Stimulated activated effector memory CD8-positive, alpha-beta T cell treated with anti-CD3 and anti-CD28 coated beads, Interleukin-12 subunit alpha, Interleukin-12 subunit beta, amount 100 ng/mL, for 72 hours (primary cell): ENCODE data around the gene HLA-DOA.

Source experiments
- ATAC-seq: fragments of 150-1000 bp; cut with Tn5 transposase; 2 replicates; pipeline ENCODE4 v1.10.0; 2021
- DNase-seq, 2 donors: peaks; one replicate each; pipeline ENCODE4 v3.0.0; 2021 to 2022; ENCODE audit warnings: low spot score in 2 of 2
- H3K27ac Mint-ChIP-seq: one replicate; pipeline ENCODE4 v1.8.0; 2022; ENCODE audit warnings: mild to moderate bottlenecking, mixed read lengths
- H3K36me3 Mint-ChIP-seq: one replicate; pipeline ENCODE4 v1.8.0; 2022; ENCODE audit warnings: mild to moderate bottlenecking, mixed read lengths
- H3K4me1 Mint-ChIP-seq: one replicate; pipeline ENCODE4 v1.8.0; 2022; ENCODE audit warnings: mixed read lengths
- H3K4me3 Mint-ChIP-seq: one replicate; pipeline ENCODE4 v1.8.0; 2022; ENCODE audit warnings: mild to moderate bottlenecking, mixed read lengths
- H3K9me3 Mint-ChIP-seq: one replicate; pipeline ENCODE4 v1.8.0; 2022; ENCODE audit warnings: mixed read lengths

HLA-DOA gene

DNA sequence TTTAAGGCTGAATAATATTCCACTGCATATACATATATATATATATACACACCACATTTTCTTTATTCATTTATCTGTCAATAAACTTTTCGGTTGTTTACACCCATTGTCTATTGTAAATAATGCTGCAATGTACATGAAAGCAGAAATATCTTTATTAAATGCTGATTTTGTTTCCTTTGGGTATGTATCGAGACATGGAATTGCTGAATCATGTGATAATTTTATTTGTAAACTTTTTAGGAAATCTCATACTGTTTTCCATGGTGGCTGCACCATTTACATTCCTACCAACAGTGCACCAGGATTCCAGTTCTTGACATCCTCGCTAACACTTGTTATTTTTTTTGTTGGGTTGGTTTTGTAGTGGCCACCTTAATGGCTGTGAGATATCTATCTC is 14.1 kb upstream of the HLA-DOA start:
- ATAC-seq (no peak), DNase-seq (no peak)
- H3K4me1 Mint-ChIP-seq = peaks cover 20% of the 10 kb centered on the region
- H3K36me3 Mint-ChIP-seq = no peaks in the 10 kb centered on the region
- H3K9me3 Mint-ChIP-seq = no peaks in the 10 kb centered on the region
- no peak overlapping the region for H3K4me3 Mint-ChIP-seq
- no peak overlapping the region for H3K27ac Mint-ChIP-seq

DNA sequence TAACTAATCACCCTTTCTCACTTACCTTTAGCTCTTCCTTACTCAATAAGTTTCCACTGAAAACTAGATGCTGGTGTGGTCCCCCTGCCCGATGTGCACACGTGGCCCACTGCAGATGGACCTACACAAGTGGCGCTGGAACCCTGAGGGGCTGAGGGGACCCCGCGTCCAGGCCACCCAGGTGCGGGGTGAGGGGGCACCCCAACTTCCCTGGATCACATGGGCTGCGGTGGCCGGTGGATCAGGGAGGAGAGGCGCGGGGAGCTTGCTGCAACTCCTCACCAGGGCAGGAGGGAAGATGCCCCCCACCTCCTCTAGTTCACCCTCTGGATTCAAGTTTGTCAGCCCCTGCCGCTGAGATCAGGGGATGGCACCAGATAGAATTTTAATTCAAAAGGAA is 12.5 kb upstream of the HLA-DOA start:
- ATAC-seq (no peak), DNase-seq (no peak)
- H3K4me3 Mint-ChIP-seq = no peak overlapping the region
- H3K27ac Mint-ChIP-seq = no peak overlapping the region
- no peaks in the 10 kb centered on the region for H3K9me3 Mint-ChIP-seq
- peaks cover 22% of the 10 kb centered on the region for H3K4me1 Mint-ChIP-seq
- H3K36me3 Mint-ChIP-seq = no peaks in the 10 kb centered on the region

DNA sequence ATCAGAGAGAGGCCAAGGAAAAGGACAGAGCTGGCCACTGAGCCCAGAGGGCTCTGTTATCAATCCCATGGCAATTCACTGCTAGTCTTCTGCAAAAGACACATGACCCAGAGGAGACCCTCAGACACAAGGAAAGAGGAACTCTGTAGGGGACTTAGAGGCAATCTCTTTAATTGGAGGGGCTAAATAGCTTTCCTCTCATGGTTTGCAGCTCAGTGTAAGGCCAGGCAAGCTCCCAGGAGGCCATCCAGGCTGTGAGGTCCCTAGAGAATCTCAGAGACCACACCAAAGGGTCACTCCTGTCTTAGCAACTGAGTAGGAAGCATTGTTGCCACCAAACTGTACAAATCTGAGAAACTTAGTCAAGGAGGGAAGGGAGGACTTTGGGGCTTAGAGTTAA is 10.0 kb upstream of the HLA-DOA start:
- Mint-ChIP-seq H3K4me1 (peaks cover 28% of the 10 kb centered on the region), H3K27ac (peak overlapping the region; percentile 82), H3K36me3 (no peaks in the 10 kb centered on the region), H3K4me3 (peak overlapping the region; percentile 56), H3K9me3 (no peaks in the 10 kb centered on the region)
- no peak for DNase-seq
- ATAC-seq = peak; percentile 27

DNA sequence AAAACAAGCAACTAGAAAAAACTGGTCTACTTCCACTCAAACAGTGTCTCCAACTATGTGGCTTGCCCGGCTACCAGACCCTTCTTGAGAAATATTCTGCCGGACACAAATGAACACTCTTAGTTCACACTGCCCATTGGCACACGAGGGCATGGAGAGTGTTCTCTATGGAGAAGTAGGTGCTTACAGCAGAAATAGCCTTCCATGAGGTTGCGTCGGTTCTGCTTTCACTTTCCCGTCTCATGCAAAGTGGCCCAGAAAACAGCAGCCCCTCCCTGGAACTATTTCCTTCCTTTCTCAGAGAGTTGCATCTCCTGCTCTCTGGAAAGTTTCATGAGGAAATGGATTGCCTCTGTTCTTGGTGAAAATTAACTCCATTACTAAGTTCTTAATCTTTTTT is 9.5 kb upstream of the HLA-DOA start:
- no peaks in the 10 kb centered on the region for H3K9me3 Mint-ChIP-seq
- peak overlapping the region; percentile 82 for H3K27ac Mint-ChIP-seq
- peaks cover 28% of the 10 kb centered on the region for H3K4me1 Mint-ChIP-seq
- peak overlapping the region; percentile 56 for H3K4me3 Mint-ChIP-seq
- DNase-seq (peak in 1 of 2 donors; percentile 73), ATAC-seq (peak; percentile 66)
- H3K36me3 Mint-ChIP-seq = no peaks in the 10 kb centered on the region

DNA sequence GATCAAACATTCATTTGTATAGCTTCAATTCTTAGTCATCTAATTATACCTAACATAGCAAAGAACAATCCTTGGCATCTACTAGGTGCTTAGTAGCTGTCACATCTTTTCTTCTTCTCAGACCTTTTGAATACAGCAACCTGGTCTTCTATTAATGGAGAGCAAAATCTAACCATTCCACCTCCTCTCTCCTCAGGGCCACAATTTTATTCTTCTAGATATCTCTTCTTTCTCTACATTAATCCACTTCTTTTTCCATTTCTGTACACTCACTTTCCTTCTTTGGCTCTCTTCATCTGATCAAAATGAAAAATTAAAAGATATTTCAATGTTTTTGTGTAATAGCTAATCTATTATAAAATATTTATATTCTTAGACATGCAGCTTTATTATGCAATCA is 9.0 kb upstream of the HLA-DOA start:
- peak overlapping the region; percentile 56 for H3K4me3 Mint-ChIP-seq
- H3K27ac Mint-ChIP-seq = peak overlapping the region; percentile 82

DNA sequence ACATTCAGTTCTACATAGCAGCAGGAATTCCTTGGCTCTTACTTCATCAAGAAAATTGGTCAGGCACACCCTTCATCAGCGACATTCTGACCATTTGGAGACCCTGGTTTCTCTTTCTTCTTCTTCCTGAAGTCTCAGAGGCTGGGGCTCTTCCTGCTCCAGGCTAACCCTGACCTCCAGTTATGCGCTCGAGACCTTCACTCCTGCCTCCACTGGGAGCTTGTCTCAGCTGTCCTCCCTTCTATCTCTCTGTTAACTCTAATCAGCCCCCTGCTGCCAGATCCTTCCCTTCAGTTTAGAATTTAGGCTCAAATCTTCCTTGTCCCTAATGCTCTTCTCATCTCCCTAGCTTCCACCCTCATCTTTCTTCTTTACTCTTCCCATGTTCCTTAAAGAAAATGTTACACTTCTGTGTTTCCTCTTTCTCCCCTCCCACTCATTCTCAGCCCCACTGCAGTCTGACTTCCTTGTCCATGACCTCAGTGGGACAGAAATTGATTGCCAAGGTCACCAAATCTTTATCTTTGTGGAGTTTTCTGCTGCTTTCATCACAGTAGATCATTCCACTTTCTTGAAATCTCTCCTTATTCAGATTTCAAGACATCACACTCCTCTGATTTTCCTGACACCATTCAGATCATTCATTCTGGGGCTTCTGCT is 8.4 kb upstream of the HLA-DOA start:
- Mint-ChIP-seq H3K4me1 (peaks cover 28% of the 10 kb centered on the region), H3K9me3 (no peaks in the 10 kb centered on the region), H3K27ac (peak overlapping the region; percentile 11), H3K4me3 (no peak overlapping the region), H3K36me3 (no peaks in the 10 kb centered on the region)
- DNase-seq = no peak
- no peak for ATAC-seq

More for the DNA sequence above, 9.0 kb upstream of the HLA-DOA start:
- DNase-seq = no peak
- no peaks in the 10 kb centered on the region for H3K36me3 Mint-ChIP-seq
- H3K9me3 Mint-ChIP-seq = no peaks in the 10 kb centered on the region
- no peak for ATAC-seq
- H3K4me1 Mint-ChIP-seq = peaks cover 28% of the 10 kb centered on the region

DNA sequence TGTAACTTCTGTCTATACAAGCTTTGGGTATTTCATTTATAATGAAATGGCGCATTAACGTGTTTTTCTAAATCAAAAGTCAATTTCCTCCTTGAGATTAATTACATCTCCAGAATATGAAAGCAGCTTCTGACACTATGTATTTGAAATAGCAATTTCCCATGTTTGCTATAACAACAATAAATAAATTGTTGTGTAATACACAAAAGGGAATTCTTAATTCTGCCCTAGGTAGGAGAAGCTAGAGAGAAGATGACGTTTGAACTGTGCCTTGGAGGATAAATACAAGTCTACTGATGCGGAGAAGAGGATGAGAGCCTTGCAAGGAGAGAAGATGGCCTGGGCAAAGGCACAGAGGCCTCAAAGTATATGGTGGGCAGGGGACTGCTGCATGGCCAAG is 7.6 kb upstream of the HLA-DOA start:
- Mint-ChIP-seq H3K4me3 (no peak overlapping the region), H3K27ac (no peak overlapping the region), H3K36me3 (no peaks in the 10 kb centered on the region), H3K9me3 (no peaks in the 10 kb centered on the region), H3K4me1 (peaks cover 28% of the 10 kb centered on the region)
- ATAC-seq (no peak), DNase-seq (no peak)

DNA sequence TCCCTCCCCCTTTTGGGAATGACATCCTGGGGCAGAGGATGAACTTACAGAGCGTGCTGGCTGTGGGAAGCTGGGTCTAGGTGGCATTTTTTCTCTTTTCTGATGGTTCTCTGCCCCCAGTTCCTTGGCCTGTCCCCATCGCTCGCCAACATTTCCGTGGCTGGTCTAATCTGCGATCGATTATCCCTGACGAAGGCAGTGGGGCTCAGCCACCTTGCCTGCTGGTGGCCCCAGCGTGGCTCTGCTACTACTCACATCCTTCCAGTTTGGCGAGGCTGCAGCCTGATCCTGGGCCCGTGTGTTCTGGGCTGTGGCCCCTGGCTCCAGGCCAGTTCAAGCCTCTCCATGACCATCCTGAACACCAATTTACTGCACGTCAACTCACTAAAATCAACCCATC is 6.4 kb upstream of the HLA-DOA start:
- no peak overlapping the region for H3K27ac Mint-ChIP-seq
- DNase-seq = no peak
- no peaks in the 10 kb centered on the region for H3K36me3 Mint-ChIP-seq
- H3K4me1 Mint-ChIP-seq = peaks cover 28% of the 10 kb centered on the region
- H3K4me3 Mint-ChIP-seq = no peak overlapping the region
- H3K9me3 Mint-ChIP-seq = no peaks in the 10 kb centered on the region
- ATAC-seq = no peak

DNA sequence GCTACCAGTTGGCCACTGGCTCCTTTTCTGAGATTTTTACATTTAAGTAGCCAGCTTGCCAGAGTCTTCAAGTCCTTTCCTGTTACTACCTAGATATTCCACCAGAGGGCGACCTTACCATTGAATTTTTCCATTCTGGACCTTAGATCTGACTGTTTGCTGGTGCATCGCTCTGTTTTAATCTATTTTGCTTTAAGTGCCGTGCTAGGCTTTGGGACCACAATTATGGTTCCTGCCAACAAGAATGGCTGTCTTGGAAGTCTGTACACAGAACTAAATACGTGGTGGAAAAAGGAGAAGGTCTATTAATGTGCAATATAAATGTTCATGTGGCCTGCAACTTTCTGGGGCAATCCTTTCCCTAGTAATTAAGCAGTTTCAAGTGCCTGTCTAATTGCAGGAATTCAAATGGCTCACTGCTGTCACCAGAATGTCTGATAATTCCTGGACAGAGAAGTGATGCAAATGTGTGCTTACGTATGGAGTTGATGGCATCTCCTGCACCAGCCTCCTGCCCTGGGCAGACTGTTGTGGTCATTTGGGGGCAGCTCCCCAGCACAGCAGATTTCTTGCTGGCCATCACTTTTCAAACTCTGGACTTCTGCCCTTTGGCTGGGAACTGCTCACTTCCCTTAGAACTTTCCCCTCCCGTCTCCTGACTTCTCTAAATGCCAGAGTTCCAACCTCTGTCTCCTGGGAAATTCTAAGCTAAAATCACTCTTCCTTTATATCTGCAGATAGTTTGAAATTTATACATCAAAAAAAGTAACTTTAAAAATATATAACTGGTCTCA is 5.6 kb upstream of the HLA-DOA start:
- ATAC-seq = peak; percentile 78

DNA sequence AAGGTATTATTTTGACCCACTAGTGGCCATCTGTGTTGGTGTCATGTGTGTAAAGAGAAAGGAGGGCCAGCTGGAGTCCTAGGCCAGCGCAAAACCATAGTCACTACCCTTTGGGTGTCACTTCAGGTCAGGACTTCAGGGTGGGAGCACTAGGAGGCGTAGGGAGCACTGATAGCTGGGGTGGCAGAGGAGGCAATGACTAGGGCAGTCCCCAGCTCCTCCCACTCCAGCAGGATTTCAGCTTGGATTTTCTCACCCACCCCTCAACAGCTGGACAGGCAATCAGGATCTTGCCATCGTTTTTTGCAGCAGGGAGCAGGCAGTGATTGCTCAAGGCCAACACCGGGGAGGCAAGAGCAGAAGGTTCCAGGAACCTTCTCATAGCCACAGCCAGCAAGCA is 4.2 kb upstream of the HLA-DOA start:
- no peaks in the 10 kb centered on the region for H3K9me3 Mint-ChIP-seq
- no peak overlapping the region for H3K4me3 Mint-ChIP-seq
- H3K27ac Mint-ChIP-seq = no peak overlapping the region
- H3K4me1 Mint-ChIP-seq = peaks cover 28% of the 10 kb centered on the region
- DNase-seq (no peak), ATAC-seq (no peak)
- no peaks in the 10 kb centered on the region for H3K36me3 Mint-ChIP-seq

More for the DNA sequence above, 5.6 kb upstream of the HLA-DOA start:
- Mint-ChIP-seq H3K4me1 (peaks cover 27% of the 10 kb centered on the region), H3K27ac (no peak overlapping the region), H3K36me3 (no peaks in the 10 kb centered on the region), H3K4me3 (no peak overlapping the region), H3K9me3 (no peaks in the 10 kb centered on the region)
- DNase-seq = peak in 1 of 2 donors; percentile 44

DNA sequence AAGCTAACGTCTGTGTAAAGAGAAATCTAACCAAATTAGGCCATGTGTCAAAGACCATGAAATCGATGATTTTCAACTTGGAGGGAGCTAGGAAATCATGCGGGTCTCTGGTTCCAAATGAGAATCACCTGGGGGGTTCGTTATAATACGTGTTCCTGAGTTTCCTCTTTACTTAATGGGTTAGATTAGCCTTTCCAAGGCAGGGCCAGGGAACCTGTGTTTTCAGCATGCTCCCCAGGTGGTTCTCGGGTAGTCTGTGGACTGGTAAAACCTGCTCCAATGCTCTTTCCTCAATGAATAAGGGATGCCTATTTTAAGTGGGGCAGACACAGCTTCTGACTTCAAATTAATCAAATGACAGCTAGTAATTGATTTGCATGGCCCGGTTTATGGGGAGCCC is 965 bp upstream of the HLA-DOA start:
- no peak overlapping the region for H3K4me3 Mint-ChIP-seq
- DNase-seq (peak in 1 of 2 donors; percentile 40), ATAC-seq (no peak)
- no peaks in the 10 kb centered on the region for H3K9me3 Mint-ChIP-seq
- peaks cover 23% of the 10 kb centered on the region for H3K4me1 Mint-ChIP-seq
- no peak overlapping the region for H3K27ac Mint-ChIP-seq
- H3K36me3 Mint-ChIP-seq = no peaks in the 10 kb centered on the region

DNA sequence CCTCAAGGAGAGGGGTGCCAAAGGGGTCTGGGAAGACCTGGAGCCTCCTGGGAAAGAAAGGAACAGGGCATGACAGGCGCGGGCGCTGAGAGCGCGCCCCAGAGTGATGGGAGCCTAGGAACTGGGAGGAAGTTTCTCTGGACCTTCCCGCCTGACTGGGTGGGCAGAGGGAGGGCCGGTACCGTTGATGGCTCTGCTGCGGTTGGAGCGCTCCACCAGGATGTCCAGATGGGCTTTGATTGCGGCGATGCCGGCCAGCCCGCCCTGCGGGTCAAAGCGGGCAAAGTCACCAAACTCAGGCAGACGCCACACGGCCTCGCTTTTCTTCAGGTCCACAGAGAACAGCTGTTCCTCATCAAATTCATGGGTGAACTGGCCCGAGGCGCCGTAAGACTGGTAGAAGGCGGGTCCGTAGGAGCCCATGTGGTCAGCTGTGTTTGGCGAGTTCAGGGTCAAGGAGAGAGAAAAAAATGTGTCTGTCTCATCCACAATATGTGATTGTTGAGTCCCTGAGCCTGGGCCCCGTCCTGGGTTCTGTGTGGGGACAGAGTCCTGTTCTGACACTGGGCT is 1.5 kb downstream of the HLA-DOA start:
- ATAC-seq (no peak), DNase-seq (peak in 1 of 2 donors; percentile 46)
- peak overlapping the region; percentile 76 for H3K4me3 Mint-ChIP-seq
- H3K9me3 Mint-ChIP-seq = no peaks in the 10 kb centered on the region
- H3K36me3 Mint-ChIP-seq = no peaks in the 10 kb centered on the region
- H3K27ac Mint-ChIP-seq = peak overlapping the region; percentile 79
- peaks cover 17% of the 10 kb centered on the region for H3K4me1 Mint-ChIP-seq

DNA sequence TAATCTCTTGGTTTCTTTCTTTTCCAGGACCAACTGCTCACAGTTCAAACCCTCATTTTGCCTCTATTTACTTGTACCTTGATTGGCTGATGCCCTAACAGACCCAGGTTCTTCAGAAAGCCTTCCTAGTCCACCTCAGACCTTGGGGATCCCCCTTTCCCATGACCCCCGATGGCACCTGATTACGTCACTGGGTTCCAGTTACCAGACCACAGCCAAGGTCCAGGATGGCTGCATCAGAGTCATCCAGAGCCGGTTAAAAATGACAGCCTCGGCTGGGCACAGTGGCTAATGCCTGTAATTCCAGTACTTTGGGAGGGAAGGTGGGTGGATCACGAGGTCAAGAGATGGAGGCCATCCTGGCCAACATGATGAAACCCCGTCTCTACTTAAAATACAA is 4.5 kb downstream of the HLA-DOA start:
- peak in 1 of 2 donors; percentile 23 for DNase-seq
- H3K9me3 Mint-ChIP-seq = no peaks in the 10 kb centered on the region
- ATAC-seq = no peak

DNA sequence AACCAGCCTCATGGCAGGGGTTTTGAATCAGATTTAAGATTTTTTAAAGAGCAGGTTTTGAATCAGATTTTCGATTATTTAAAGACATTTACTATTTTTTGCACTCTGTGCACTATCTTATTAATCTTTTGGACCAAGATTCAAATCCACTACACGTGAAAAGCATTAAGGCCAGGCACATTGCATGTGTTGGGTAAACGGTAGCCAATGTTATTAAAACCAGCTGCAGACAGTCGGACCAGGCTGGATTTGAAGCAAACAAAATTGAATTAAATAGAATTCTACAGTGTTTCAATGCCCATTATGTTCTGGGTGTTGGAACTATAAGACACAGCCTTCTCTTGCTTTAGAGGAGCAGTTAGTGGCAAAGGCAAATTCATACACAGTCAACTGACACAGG is 7.7 kb downstream of the HLA-DOA start:
- H3K4me3 Mint-ChIP-seq = no peak overlapping the region
- no peak for DNase-seq
- no peaks in the 10 kb centered on the region for H3K9me3 Mint-ChIP-seq
- H3K36me3 Mint-ChIP-seq = no peaks in the 10 kb centered on the region
- peaks cover 6% of the 10 kb centered on the region for H3K4me1 Mint-ChIP-seq
- no peak for ATAC-seq
- H3K27ac Mint-ChIP-seq = no peak overlapping the region

More for the DNA sequence above, 4.5 kb downstream of the HLA-DOA start:
- Mint-ChIP-seq H3K36me3 (no peaks in the 10 kb centered on the region), H3K27ac (no peak overlapping the region), H3K4me3 (no peak overlapping the region), H3K4me1 (peaks cover 23% of the 10 kb centered on the region)

DNA sequence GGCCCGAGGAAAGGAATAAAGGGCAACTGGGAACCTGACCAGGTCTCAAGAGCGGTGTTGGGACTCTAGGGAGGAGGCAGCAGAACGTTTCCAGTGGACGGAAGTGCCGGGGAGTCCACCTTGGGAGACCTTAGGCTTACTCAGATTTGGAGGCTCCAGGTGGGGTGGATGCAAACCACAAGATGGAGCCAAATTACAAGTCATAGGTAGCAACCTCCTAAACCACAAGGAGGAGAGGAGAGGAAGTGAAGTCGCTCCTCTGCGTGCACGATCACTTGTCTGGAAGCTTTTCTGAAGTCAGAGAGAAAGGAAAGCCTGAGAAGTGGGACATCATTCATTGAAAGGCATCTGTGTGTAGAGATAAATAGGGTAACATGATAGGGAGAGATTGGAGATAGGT is 9.3 kb downstream of the HLA-DOA start:
- peak in 1 of 2 donors; percentile 48 for DNase-seq
- H3K9me3 Mint-ChIP-seq = no peaks in the 10 kb centered on the region
- peak; percentile 45 for ATAC-seq
- H3K36me3 Mint-ChIP-seq = no peaks in the 10 kb centered on the region
- peaks cover 6% of the 10 kb centered on the region for H3K4me1 Mint-ChIP-seq
- no peak overlapping the region for H3K27ac Mint-ChIP-seq
- H3K4me3 Mint-ChIP-seq = no peak overlapping the region

DNA sequence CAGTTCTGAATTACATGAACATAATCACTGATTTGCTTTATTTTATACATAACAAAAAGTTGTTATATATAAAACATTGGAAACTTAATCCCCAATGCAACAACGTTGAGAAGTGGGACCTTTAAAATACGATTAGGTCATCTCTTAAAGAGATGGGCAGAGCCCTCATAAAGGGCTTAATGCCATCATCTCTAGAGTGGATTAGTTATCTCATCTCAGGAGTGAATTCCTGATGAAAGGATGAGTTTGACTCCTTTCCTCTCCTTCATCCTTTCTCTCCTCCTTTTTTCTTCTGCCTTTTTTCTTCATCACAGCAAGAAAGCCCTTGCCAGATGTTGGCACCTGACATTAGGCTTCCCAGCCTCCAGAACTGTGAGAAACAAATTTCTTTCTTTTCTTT is 13.9 kb downstream of the HLA-DOA start:
- Mint-ChIP-seq H3K9me3 (no peaks in the 10 kb centered on the region), H3K27ac (no peak overlapping the region), H3K4me3 (no peak overlapping the region), H3K4me1 (peaks cover 6% of the 10 kb centered on the region), H3K36me3 (no peaks in the 10 kb centered on the region)
- DNase-seq (peak in 1 of 2 donors; percentile 26), ATAC-seq (no peak)
